ENCODE results near the gene CDK6.

DNA sequence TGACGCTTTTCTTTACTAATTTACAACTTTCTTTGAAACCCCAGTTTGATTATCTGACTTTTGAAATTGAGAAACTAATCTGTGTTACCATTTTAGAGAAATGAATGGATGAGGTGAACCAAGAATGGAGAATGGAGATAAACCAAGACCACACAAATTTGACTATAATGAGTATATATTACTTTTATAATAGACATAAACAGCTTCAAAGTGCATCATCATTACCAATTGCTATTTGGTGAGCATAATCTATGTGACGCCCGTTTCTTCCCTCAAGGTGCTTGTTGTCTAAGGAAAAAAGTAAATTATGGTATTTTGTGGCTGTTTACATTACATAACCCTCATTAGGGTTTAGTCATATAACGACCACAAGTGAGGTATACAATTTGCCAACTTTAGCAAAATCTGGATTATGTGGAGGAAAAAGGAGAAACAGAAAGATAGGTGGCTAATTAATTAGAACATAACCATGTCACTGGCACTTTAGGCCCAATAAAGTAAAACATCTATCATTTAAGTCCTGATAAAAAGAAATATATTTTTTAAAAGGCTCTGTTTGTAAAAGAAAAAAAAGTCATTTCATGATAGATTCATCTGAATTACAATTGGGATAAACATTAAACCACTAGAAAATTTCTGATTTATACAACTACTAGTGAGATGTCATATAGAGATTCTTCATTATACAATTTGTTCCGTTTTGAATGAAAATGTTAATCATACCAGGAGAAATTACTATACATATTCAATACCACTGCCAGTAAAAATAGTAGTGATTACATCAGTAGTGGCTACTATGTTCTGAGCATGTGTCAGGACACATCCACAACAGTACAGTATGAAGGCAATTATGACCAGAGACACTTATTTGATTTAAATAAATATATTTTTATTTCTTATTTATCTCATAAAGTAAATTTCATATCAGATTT, 128.0 kb downstream of the CDK6 start:
- TF ChIP-seq, protein P1, sequence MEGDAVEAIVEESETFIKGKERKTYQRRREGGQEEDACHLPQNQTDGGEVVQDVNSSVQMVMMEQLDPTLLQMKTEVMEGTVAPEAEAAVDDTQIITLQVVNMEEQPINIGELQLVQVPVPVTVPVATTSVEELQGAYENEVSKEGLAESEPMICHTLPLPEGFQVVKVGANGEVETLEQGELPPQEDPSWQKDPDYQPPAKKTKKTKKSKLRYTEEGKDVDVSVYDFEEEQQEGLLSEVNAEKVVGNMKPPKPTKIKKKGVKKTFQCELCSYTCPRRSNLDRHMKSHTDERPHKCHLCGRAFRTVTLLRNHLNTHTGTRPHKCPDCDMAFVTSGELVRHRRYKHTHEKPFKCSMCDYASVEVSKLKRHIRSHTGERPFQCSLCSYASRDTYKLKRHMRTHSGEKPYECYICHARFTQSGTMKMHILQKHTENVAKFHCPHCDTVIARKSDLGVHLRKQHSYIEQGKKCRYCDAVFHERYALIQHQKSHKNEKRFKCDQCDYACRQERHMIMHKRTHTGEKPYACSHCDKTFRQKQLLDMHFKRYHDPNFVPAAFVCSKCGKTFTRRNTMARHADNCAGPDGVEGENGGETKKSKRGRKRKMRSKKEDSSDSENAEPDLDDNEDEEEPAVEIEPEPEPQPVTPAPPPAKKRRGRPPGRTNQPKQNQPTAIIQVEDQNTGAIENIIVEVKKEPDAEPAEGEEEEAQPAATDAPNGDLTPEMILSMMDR (IDR thresholded peaks at IDR 0.05; ENCODE audit: low read depth, low read length) = no peak
- TF ChIP-seq MAX (IDR thresholded peaks at IDR 0.05; ENCODE audit: low read depth, low read length) = no peak

Measured in NB4 (cell line).